ENCODE measurements around the gene SRBD1.

Gene SRBD1

GRCh38 chr2:45591073-45591472 lies 20.0 kb downstream of the SRBD1 start:
- no peak for TF ChIP-seq REST (IDR thresholded peaks at IDR 0.05; ENCODE audit: insufficient read depth in 1 of 2, low read depth in 2 of 2, low read length in 2 of 2)
- no peak for TF ChIP-seq FOXP2 (optimal IDR thresholded peaks at IDR 0.05; ENCODE audit: borderline replicate concordance, extremely low read depth, extremely low read length, insufficient read depth)
- no peak for TF ChIP-seq POLR2AphosphoS5 (IDR thresholded peaks at IDR 0.05; ENCODE audit: low read depth, low read length)
- TF ChIP-seq TAF1 (IDR thresholded peaks at IDR 0.05; ENCODE audit: borderline replicate concordance, insufficient read depth, low read length): no peak
- no peak for TF ChIP-seq SIN3A (IDR thresholded peaks at IDR 0.05; ENCODE audit: borderline replicate concordance, insufficient read depth, low read length)

- TF ChIP-seq POLR2AphosphoS5 (IDR thresholded peaks at IDR 0.05; ENCODE audit: low read depth, low read length) (no peak), SIN3A (IDR thresholded peaks at IDR 0.05; ENCODE audit: borderline replicate concordance, insufficient read depth, low read length) (no peak), REST (IDR thresholded peaks at IDR 0.05; ENCODE audit: insufficient read depth in 1 of 2, low read depth in 2 of 2, low read length in 2 of 2) (no peak), TAF1 (IDR thresholded peaks at IDR 0.05; ENCODE audit: borderline replicate concordance, insufficient read depth, low read length) (no peak), FOXP2 (optimal IDR thresholded peaks at IDR 0.05; ENCODE audit: borderline replicate concordance, extremely low read depth, extremely low read length, insufficient read depth) (no peak)
Observed at GRCh38 chr2:45588158-45588829, 22.8 kb downstream of the SRBD1 start.

- TF ChIP-seq REST (IDR thresholded peaks at IDR 0.05; ENCODE audit: insufficient read depth in 1 of 2, low read depth in 2 of 2, low read length in 2 of 2): no peak
- no peak for TF ChIP-seq FOXP2 (optimal IDR thresholded peaks at IDR 0.05; ENCODE audit: borderline replicate concordance, extremely low read depth, extremely low read length, insufficient read depth)
- TF ChIP-seq SIN3A (IDR thresholded peaks at IDR 0.05; ENCODE audit: borderline replicate concordance, insufficient read depth, low read length): no peak
- TF ChIP-seq POLR2AphosphoS5 (IDR thresholded peaks at IDR 0.05; ENCODE audit: low read depth, low read length): no peak
- no peak for TF ChIP-seq TAF1 (IDR thresholded peaks at IDR 0.05; ENCODE audit: borderline replicate concordance, insufficient read depth, low read length)
Observed at GRCh38 chr2:45586600-45586999, 24.5 kb downstream of the SRBD1 start.

GRCh38 chr2:45585267-45585861 lies 25.7 kb downstream of the SRBD1 start:
- TF ChIP-seq SIN3A (IDR thresholded peaks at IDR 0.05; ENCODE audit: borderline replicate concordance, insufficient read depth, low read length) (no peak), REST (IDR thresholded peaks at IDR 0.05; ENCODE audit: insufficient read depth in 1 of 2, low read depth in 2 of 2, low read length in 2 of 2) (no peak), TAF1 (IDR thresholded peaks at IDR 0.05; ENCODE audit: borderline replicate concordance, insufficient read depth, low read length) (no peak), POLR2AphosphoS5 (IDR thresholded peaks at IDR 0.05; ENCODE audit: low read depth, low read length) (no peak), FOXP2 (optimal IDR thresholded peaks at IDR 0.05; ENCODE audit: borderline replicate concordance, extremely low read depth, extremely low read length, insufficient read depth) (no peak)

Measured in PFSK-1 (cell line).